Heart left ventricle (tissue), 16 donors: Measurements from ENCODE around the gene KIF20B. TPM values are rescaled to one million over a fixed set of nuclear protein-coding genes. Genes with fewer than 3 reads are reported as not detected.

Experiments used
- ATAC-seq, 4 donors: fragments of 200-7000 bp; cut with Tn5 transposase; one replicate each; pipeline ENCODE4 v1.9.1; 2020 to 2022; ENCODE audit warnings: moderate library complexity in 4 of 4, mild to moderate bottlenecking in 3 of 4, moderate number of reproducible peaks in 1 of 4
- DNase-seq, 5 donors: peaks; one replicate each; pipeline ENCODE4 v3.0.0-alpha.2; 2020
- H3K27ac ChIP-seq, 12 donors: fragments of 200-600 bp; sonication (generic) in 4 of 12; one replicate each; pipeline versions ENCODE4 v1.5.0 to v1.8.0; 2016 to 2022; ENCODE audit warnings: mild to moderate bottlenecking in 2 of 12
- H3K27me3 ChIP-seq, 9 donors: fragments of 200-600 bp; sonication (generic) in 2 of 9; one replicate each; pipeline versions ENCODE4 v1.5.1 to v1.8.0; 2016 to 2022; ENCODE audit warnings: mild to moderate bottlenecking in 3 of 9
- H3K36me3 ChIP-seq, 9 donors: fragments of 200-600 bp; sonication (generic) in 2 of 9; one replicate each; pipeline versions ENCODE4 v1.5.0 to v1.8.0; 2018 to 2022; ENCODE audit warnings: mild to moderate bottlenecking in 2 of 9
- H3K4me1 ChIP-seq, 12 donors: fragments of 200-600 bp; sonication (generic) in 4 of 12; one replicate each; pipeline versions ENCODE4 v1.5.0 to v1.8.0; 2016 to 2022; ENCODE audit warnings: mild to moderate bottlenecking in 3 of 12
- H3K4me3 ChIP-seq, 12 donors: fragments of 200-600 bp; sonication (generic) in 4 of 12; one replicate each; pipeline versions ENCODE4 v1.5.0 to v1.8.0; 2017 to 2022; ENCODE audit warnings: mild to moderate bottlenecking in 9 of 12, moderate library complexity in 4 of 12
- H3K9me3 ChIP-seq, 12 donors: fragments of 200-600 bp; sonication (generic) in 4 of 12; one replicate each; pipeline versions ENCODE4 v1.5.0 to v1.8.0; 2016 to 2022; ENCODE audit warnings: mild to moderate bottlenecking in 1 of 12
- CTCF ChIP-seq, 12 donors: fragments of 200-600 bp; sonication (generic) in 4 of 12; IDR thresholded peaks; one replicate each; pipeline versions ENCODE4 v1.5.0 to v1.8.0; 2018 to 2022; ENCODE audit warnings: antibody characterized with exemption in 12 of 12, mild to moderate bottlenecking in 5 of 12
- POLR2A ChIP-seq, 2 donors: fragments of 450-650 bp; IDR thresholded peaks; one replicate each; pipeline ENCODE4 v1.6.1; 2017; ENCODE audit warnings: antibody characterized with exemption in 2 of 2, mild to moderate bottlenecking in 2 of 2, moderate library complexity in 2 of 2
- WGBS, 4 donors: extraction: QIAGEN DNeasy Blood & Tissue Kit in 2 of 4; methylation state at CpG; one replicate each; pipeline versions ENCODE4 v1.1.5 to v1.1.7; 2013 to 2018; 5-methylcytosine and 5-hydroxymethylcytosine counted together
- intact Hi-C, 10 donors: fragments of 100-400 bp; cut with DNase I; formaldehyde crosslinking; loops; one replicate each; pipeline versions ENCODE4 v1.11.1 to v1.14.2; 2022
- polyA plus RNA-seq, 2 donors: library from polyadenylated mRNA; stranded (reverse); fragments of 200-250 nt; gene quantifications; one replicate each; pipeline ENCODE4 v1.2.3, GENCODE V29; 2013
- total RNA-seq, 9 donors: library from RNA; depleted of rRNA in 2 of 9; stranded (reverse); fragments of >200 nt in 2 of 9; fragmentation: NEBNext Ultra II Directional in 3 of 9; extraction: Animal tissue kit (Norgen Biotek cat#: 25700) in 3 of 9; gene quantifications; one replicate each; pipeline versions ENCODE4 v1.1.0 to v1.2.4, GENCODE V29; 2016 to 2023
- donor health status: ischemic (EF 13 %, LVEDD 7.1; RV severe dilation, severe dysfunction).
- donor health status: healthy with polysubstance abuse.
- donor health status: DM: no; HTN: yes; CAD: no.
- donor health status: DM: no; HTN: no; CAD: no.
- donor health status: ischemic (EF 25% LVEDD 6.9; RV normal size, moderate dysfunction).
- donor health status: ischemic (EF 25% LVEDD 5.7; RV mildly dilated, moderate dysfunction).
- donor health status: healthy.
- donor health status: DM: yes; HTN: yes; CAD: no.
- donor health status: ischemic (EF 35%, LVEDD 5.7; RV mildly dilated, moderate dysfunction).
- donor health status: nonischemic (EF 11% LVEDD 7.7; RV severe dilation, severe dysfunction).
- donor health status: DM: yes; HTN: yes; CAD: no.
- donor health status: PGD.
- donor health status: ischemic (EF 29% LVEDD 5.4; RV normal size, mild dysfunction).
- donor health status: nonischemic (EF 23%, LVEDD 6.1; RV moderate dilation, normal function).

KIF20B gene
- total and polyA plus RNA-seq, 11 donors, result 0.50 to 8.6 (median 2.2) TPM

GRCh38 chr10:89690027-89690426 is 11.4 kb upstream of the KIF20B start:
- Histone ChIP-seq H3K36me3 (no peaks in the 10 kb centered on the region), H3K9me3 (no peaks in the 10 kb centered on the region), H3K27me3 (no peaks in the 10 kb centered on the region), H3K4me3 (no peak overlapping the region), H3K4me1 (no peaks in the 10 kb centered on the region), H3K27ac (no peak overlapping the region)
- ATAC-seq (no peak), DNase-seq (no peak)
- intact Hi-C loops, result loop anchor here in 1 of 10 donors (10.0 kb wide), 1 partner anchor 95 kb away; no protein-coding TSS in a partner anchor
- WGBS, 4 donors, result 43 to 81% (median 62%) methylated on average over 2 of the region's 2 CpGs
- TF ChIP-seq POLR2A (IDR thresholded peaks at IDR 0.05) (no peak), CTCF (IDR thresholded peaks at IDR 0.05) (no peak)

GRCh38 chr10:89692416-89692815 is 9.0 kb upstream of the KIF20B start:
- Histone ChIP-seq H3K4me3 (no peak overlapping the region), H3K9me3 (no peaks in the 10 kb centered on the region), H3K27me3 (no peaks in the 10 kb centered on the region), H3K27ac (no peak overlapping the region), H3K4me1 (no peaks in the 10 kb centered on the region), H3K36me3 (no peaks in the 10 kb centered on the region)
- no peak for DNase-seq
- WGBS, 4 donors, result 75 to 91% (median 84%) methylated on average over 4 of the region's 4 CpGs
- no peak for ATAC-seq
- TF ChIP-seq CTCF (IDR thresholded peaks at IDR 0.05), result no peak
- TF ChIP-seq POLR2A (IDR thresholded peaks at IDR 0.05), result no peak
- intact Hi-C loops, result loop anchor here in 1 of 10 donors (10.0 kb wide), 1 partner anchor 98 kb away; no protein-coding TSS in a partner anchor

- TF ChIP-seq CTCF (IDR thresholded peaks at IDR 0.05), result no peak
- ATAC-seq (no peak), DNase-seq (no peak)
- H3K36me3 ChIP-seq, result no peaks in the 10 kb centered on the region
- intact Hi-C loops, result loop anchor here in 1 of 10 donors (10.0 kb wide), 1 partner anchor 98 kb away; no protein-coding TSS in a partner anchor
- WGBS, 4 donors, result 82 to 97% (median 94%) methylated on average over 5 of the region's 5 CpGs
- no peaks in the 10 kb centered on the region for H3K4me1 ChIP-seq
- no peak overlapping the region for H3K27ac ChIP-seq
- H3K9me3 ChIP-seq, result no peaks in the 10 kb centered on the region
- no peak overlapping the region for H3K4me3 ChIP-seq
- no peaks in the 10 kb centered on the region for H3K27me3 ChIP-seq
Observed at GRCh38 chr10:89693176-89693575, 8.2 kb upstream of the KIF20B start.

- H3K4me3 ChIP-seq, result no peak overlapping the region
- no peaks in the 10 kb centered on the region for H3K9me3 ChIP-seq
- H3K27me3 ChIP-seq, result no peaks in the 10 kb centered on the region
- 91 to 98% (median 94%) methylated on average over 3 of the region's 3 CpGs for WGBS, 4 donors
- TF ChIP-seq CTCF (IDR thresholded peaks at IDR 0.05) (no peak), POLR2A (IDR thresholded peaks at IDR 0.05) (no peak)
- intact Hi-C loops, result loop anchor here in 3 of 10 donors (5.0 to 10.0 kb wide), 2 partner anchors 48 to 101 kb away; partner anchors contain the start of gene PANK1 (in 2 of the 3)
- H3K36me3 ChIP-seq, result no peaks in the 10 kb centered on the region
- H3K4me1 ChIP-seq, result peaks cover 0 to 4% (median 0%) of the 10 kb centered on the region in 12 donors
- H3K27ac ChIP-seq, result no peak overlapping the region
- ATAC-seq, result no peak
- DNase-seq, result no peak
Observed at GRCh38 chr10:89695307-89695706, 6.1 kb upstream of the KIF20B start.
